Fibroblast of lung (primary cell): Measurements from ENCODE around the gene AREL1.

Source experiments
- EZH2 ChIP-seq: IDR thresholded peaks from 2 replicates; pipeline ENCODE4 v1.5.1; 2012; ENCODE audit warnings: low read length, control low read depth, mild to moderate bottlenecking; ENCODE audit errors: missing control alignments
- TF ChIP-seq, protein P1 (sequence below), 2 donors: IDR thresholded peaks in 1 of 2; conservative IDR thresholded peaks in 1 of 2; 1 replicate in 1 of 2; 2 replicates in 1 of 2; pipeline ENCODE4 v1.5.1; 2011 to 2012; ENCODE audit warnings: low read length in 2 of 2, control low read depth in 1 of 2, inconsistent platforms in 1 of 2, low read depth in 1 of 2, mild to moderate bottlenecking in 1 of 2

DNA sequence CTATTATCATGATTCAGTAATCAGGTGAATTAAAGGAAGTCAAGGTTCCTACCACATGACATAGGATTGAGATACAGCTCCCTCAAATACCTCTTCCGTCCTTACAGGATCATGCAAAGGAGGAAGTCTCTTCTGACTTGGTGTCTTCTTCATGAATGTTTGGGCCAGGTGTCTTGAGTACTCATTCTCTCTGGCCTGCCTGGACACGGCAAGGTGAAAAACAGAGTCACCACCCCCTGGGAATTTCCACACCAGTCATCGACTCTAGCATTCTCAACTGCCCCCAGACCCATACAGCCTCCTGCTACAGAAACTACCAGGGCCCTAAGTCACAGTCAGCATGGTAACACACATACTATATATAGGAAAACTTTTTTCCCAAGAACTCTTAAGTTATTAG, 55.9 kb downstream of the AREL1 start:
- TF ChIP-seq, protein P1, sequence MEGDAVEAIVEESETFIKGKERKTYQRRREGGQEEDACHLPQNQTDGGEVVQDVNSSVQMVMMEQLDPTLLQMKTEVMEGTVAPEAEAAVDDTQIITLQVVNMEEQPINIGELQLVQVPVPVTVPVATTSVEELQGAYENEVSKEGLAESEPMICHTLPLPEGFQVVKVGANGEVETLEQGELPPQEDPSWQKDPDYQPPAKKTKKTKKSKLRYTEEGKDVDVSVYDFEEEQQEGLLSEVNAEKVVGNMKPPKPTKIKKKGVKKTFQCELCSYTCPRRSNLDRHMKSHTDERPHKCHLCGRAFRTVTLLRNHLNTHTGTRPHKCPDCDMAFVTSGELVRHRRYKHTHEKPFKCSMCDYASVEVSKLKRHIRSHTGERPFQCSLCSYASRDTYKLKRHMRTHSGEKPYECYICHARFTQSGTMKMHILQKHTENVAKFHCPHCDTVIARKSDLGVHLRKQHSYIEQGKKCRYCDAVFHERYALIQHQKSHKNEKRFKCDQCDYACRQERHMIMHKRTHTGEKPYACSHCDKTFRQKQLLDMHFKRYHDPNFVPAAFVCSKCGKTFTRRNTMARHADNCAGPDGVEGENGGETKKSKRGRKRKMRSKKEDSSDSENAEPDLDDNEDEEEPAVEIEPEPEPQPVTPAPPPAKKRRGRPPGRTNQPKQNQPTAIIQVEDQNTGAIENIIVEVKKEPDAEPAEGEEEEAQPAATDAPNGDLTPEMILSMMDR (conservative IDR thresholded peaks at IDR 0.05 in 1 of 2, IDR thresholded peaks at IDR 0.05 in 1 of 2; ENCODE audit: low read depth in 1 of 2, low read length in 2 of 2) = no peak
- no peak for TF ChIP-seq EZH2
